Jurkat, Clone E6-1 (cell line): ENCODE measurements around the gene ARCN1. TPM values are rescaled to one million over a fixed set of nuclear protein-coding genes. Genes with fewer than 3 reads are reported as not detected.
A peak's percentile ranks its signal among the peaks of the same experiment; 100 is the strongest.

Experiments used
- DNase-seq: peaks from one replicate; pipeline ENCODE4 v3.0.0-alpha.2; 2011; ENCODE audit warnings: low read depth, low spot score
- H3K4me3 ChIP-seq: 2 replicates; pipeline ENCODE4 v1.5.1; 2011; ENCODE audit warnings: mild to moderate bottlenecking, low read length, control low read depth, moderate library complexity
- polyA plus RNA-seq: library from polyadenylated mRNA; unstranded; fragments of >200 nt; gene quantifications from one replicate; pipeline ENCODE4 v1.2.1, GENCODE V29; 2012; ENCODE audit warnings: missing spikeins; ENCODE audit not compliant: insufficient read length, insufficient read depth

ARCN1 gene
- 114 TPM for polyA plus RNA-seq

- H3K4me3 ChIP-seq, result peak within 1 kb of the TSS; percentile 94
- peak; percentile 69 for DNase-seq
Measured at GRCh38 chr11:118572061-118572980, at the start of gene ARCN1. Gene ARCN1, plus strand, starts transcription at chr11:118572409. Its CDS starts 139 bp downstream, at chr11:118572548.

GRCh38 chr11:118522571-118523072, 49.6 kb upstream of the ARCN1 start:
- H3K4me3 ChIP-seq, result no peak overlapping the region
- DNase-seq, result no peak

- DNase-seq, result no peak
- no peak overlapping the region for H3K4me3 ChIP-seq
Measured at GRCh38 chr11:118524356-118524755, 47.9 kb upstream of the ARCN1 start.

GRCh38 chr11:118524757-118525470, 47.3 kb upstream of the ARCN1 start:
- DNase-seq, result peak; percentile 56
- no peak overlapping the region for H3K4me3 ChIP-seq

- DNase-seq, result no peak
Measured at GRCh38 chr11:118526688-118527087, 45.5 kb upstream of the ARCN1 start.

GRCh38 chr11:118527109-118527508, 45.1 kb upstream of the ARCN1 start, which contains the start of gene TTC36:
Gene TTC36, plus strand, starts transcription at chr11:118527474. Its CDS starts 21 bp downstream, at chr11:118527495.
- H3K4me3 ChIP-seq, result no peak within 1 kb of the TSS
- DNase-seq, result no peak

More at GRCh38 chr11:118526688-118527087, 45.5 kb upstream of the ARCN1 start:
- H3K4me3 ChIP-seq, result no peak overlapping the region

GRCh38 chr11:118528511-118528910, 43.7 kb upstream of the ARCN1 start:
- no peak overlapping the region for H3K4me3 ChIP-seq
- no peak for DNase-seq

GRCh38 chr11:118529584-118530175, 42.5 kb upstream of the ARCN1 start:
- DNase-seq, result no peak

GRCh38 chr11:118530180-118530682, 42.0 kb upstream of the ARCN1 start:
- H3K4me3 ChIP-seq, result peak overlapping the region; percentile 71

More at GRCh38 chr11:118529584-118530175, 42.5 kb upstream of the ARCN1 start:
- peak overlapping the region; percentile 71 for H3K4me3 ChIP-seq

GRCh38 chr11:118530683-118531596, 41.3 kb upstream of the ARCN1 start, which contains the start of gene TMEM25:
Gene TMEM25, plus strand, starts transcription at chr11:118531192. Its CDS starts 610 bp downstream, at chr11:118531802.
- H3K4me3 ChIP-seq, result peak within 1 kb of the TSS; percentile 71
- peak; percentile 49 for DNase-seq

More at GRCh38 chr11:118530180-118530682, 42.0 kb upstream of the ARCN1 start:
- DNase-seq, result no peak

- H3K4me3 ChIP-seq, result peak overlapping the region; percentile 71
- DNase-seq, result no peak
Measured at GRCh38 chr11:118531597-118532084, 40.6 kb upstream of the ARCN1 start.

GRCh38 chr11:118532091-118532490, 40.1 kb upstream of the ARCN1 start:
- H3K4me3 ChIP-seq, result no peak overlapping the region

GRCh38 chr11:118532852-118533768, 39.1 kb upstream of the ARCN1 start:
- H3K4me3 ChIP-seq, result no peak overlapping the region

More at GRCh38 chr11:118532091-118532490, 40.1 kb upstream of the ARCN1 start:
- DNase-seq, result no peak

GRCh38 chr11:118533769-118534729, 38.2 kb upstream of the ARCN1 start:
- no peak for DNase-seq
- H3K4me3 ChIP-seq, result no peak overlapping the region

More at GRCh38 chr11:118532852-118533768, 39.1 kb upstream of the ARCN1 start:
- no peak for DNase-seq

GRCh38 chr11:118535261-118535660, 36.9 kb upstream of the ARCN1 start:
- DNase-seq, result no peak
- no peak overlapping the region for H3K4me3 ChIP-seq

- H3K4me3 ChIP-seq, result no peak overlapping the region
- DNase-seq, result no peak
Measured at GRCh38 chr11:118536726-118537125, 35.5 kb upstream of the ARCN1 start.
